PFSK-1 (cell line): ENCODE measurements around the gene RAD54L. TPM values are rescaled to one million over a fixed set of nuclear protein-coding genes. Genes with fewer than 3 reads are reported as not detected.
A peak's percentile ranks its signal among the peaks of the same experiment; 100 is the strongest.

Experiments
- FOXP2 ChIP-seq: optimal IDR thresholded peaks from 2 replicates; pipeline ENCODE3; 2011; ENCODE audit warnings: borderline replicate concordance, control low read depth, inconsistent platforms; ENCODE audit not compliant: insufficient read depth; ENCODE audit errors: extremely low read length, extremely low read depth
- POLR2AphosphoS5 ChIP-seq: IDR thresholded peaks from 2 replicates; pipeline ENCODE4 v1.6.1; 2012; ENCODE audit warnings: low read depth, mild to moderate bottlenecking, control low read depth, low read length, moderate library complexity
- SIN3A ChIP-seq: IDR thresholded peaks from 2 replicates; pipeline ENCODE4 v1.6.1; 2012; ENCODE audit warnings: mild to moderate bottlenecking, low read length, moderate library complexity, borderline replicate concordance; ENCODE audit not compliant: insufficient read depth
- TAF1 ChIP-seq: IDR thresholded peaks from 2 replicates; pipeline ENCODE4 v1.6.1; 2012; ENCODE audit warnings: low read length, control low read depth, borderline replicate concordance; ENCODE audit not compliant: insufficient read depth
- polyA plus RNA-seq: library from polyadenylated mRNA; unstranded; fragments of >200 nt; gene quantifications from one replicate; pipeline ENCODE4 v1.2.1, GENCODE V29; 2012; ENCODE audit warnings: low read depth, missing spikeins; ENCODE audit not compliant: insufficient read length
- TF ChIP-seq, protein P1 (sequence below), 2 experiments: IDR thresholded peaks; 2 replicates each; pipeline versions ENCODE4 v1.6.1 to v1.8.0; 2011 to 2012; ENCODE audit warnings: low read depth in 2 of 2, low read length in 2 of 2, control low read depth in 1 of 2, inconsistent platforms in 1 of 2, mild to moderate bottlenecking in 1 of 2, moderate library complexity in 1 of 2; ENCODE audit not compliant: insufficient read depth in 1 of 2

The RAD54L gene
- polyA plus RNA-seq, result 10.8 TPM

DNA sequence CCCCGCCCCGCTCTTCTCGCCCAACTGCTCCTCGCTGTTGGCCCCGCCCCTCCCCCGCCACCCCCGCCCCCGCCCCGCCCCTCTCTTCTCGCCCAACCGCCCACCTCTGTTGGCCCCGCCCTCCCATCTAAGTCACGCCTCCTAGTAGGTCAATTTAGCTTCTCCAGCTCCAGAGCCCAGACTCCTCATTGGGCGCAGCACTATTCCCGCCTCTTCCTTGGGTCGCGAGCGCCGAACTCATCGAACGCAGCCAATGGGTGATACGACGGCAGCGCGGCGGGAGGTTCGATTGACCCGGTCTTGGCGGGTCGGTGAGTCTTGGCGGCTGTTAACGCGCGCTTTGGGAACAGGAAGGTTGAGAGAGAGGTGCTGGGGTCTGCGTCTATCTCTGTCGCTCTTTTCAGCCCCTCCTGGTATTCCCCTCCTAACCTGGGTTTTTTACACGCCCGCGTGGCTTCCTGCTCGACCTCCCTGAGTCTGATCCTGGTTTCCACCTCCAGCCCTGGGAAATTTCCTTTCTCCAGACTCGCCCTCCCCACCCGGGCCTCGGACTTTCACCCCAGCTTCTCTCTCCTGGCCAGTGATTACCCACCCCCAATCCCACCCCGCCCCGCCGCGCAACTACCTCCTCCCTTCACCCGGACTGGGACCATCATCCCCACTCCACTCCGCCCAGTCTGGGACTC, at the start of gene RAD54L:
RAD54L (plus strand) TSS at position 328 of the 686 bp plus-strand sequence. CDS start 643 bp downstream, outside the sequence.
- TF ChIP-seq TAF1, result peak; percentile 60; the same call in 1 of the 2 replicates
- TF ChIP-seq, protein P1, sequence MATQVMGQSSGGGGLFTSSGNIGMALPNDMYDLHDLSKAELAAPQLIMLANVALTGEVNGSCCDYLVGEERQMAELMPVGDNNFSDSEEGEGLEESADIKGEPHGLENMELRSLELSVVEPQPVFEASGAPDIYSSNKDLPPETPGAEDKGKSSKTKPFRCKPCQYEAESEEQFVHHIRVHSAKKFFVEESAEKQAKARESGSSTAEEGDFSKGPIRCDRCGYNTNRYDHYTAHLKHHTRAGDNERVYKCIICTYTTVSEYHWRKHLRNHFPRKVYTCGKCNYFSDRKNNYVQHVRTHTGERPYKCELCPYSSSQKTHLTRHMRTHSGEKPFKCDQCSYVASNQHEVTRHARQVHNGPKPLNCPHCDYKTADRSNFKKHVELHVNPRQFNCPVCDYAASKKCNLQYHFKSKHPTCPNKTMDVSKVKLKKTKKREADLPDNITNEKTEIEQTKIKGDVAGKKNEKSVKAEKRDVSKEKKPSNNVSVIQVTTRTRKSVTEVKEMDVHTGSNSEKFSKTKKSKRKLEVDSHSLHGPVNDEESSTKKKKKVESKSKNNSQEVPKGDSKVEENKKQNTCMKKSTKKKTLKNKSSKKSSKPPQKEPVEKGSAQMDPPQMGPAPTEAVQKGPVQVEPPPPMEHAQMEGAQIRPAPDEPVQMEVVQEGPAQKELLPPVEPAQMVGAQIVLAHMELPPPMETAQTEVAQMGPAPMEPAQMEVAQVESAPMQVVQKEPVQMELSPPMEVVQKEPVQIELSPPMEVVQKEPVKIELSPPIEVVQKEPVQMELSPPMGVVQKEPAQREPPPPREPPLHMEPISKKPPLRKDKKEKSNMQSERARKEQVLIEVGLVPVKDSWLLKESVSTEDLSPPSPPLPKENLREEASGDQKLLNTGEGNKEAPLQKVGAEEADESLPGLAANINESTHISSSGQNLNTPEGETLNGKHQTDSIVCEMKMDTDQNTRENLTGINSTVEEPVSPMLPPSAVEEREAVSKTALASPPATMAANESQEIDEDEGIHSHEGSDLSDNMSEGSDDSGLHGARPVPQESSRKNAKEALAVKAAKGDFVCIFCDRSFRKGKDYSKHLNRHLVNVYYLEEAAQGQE (IDR thresholded peaks at IDR 0.05; ENCODE audit: insufficient read depth in 1 of 2, low read depth in 2 of 2, low read length in 2 of 2), result no peak
- TF ChIP-seq POLR2AphosphoS5, result peak; percentile 94
- TF ChIP-seq SIN3A, result peak; percentile 88; the same call in 1 of the 2 replicates
- peak; percentile 68 for TF ChIP-seq FOXP2

DNA sequence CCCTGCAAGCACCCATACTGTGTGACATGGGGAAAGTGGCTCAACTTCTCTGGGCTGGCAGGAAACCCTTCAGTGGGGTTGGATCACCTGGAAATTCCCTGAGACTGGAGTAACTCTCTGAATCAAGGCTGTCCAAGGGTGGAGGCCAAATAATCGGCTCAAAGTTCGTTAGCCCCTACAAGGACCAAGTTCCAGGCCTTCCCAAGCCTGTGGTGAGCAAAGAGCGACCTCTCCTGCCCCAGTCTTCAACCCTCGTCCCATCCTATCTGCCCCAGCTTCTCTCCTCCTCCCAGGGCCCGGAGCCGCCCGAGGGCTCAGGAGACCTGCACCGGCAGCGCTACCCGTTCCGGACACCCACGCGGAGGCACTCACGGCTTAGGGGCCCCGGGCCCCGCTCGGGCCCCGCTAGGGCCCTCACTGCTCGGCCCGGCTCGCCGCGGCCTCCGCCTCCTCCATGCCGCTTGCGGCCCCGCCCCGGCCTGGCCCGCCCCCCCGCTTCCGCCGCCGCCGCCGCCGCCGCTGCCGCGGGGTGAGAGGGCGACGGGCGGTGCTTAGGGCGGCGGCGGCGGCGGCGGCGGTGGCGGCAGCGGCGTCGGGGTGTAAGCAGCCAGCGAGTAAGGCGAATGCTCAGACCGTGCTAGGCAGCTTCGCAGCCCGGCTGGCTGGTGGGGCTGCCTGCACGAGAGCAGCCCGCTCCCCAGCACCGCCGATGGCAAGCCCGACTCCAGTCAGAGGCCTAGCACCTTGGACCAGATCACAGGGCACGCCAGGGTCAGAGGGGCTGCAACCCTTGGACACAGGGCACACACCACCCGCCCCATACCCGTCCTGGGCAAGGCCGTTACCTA, 49.4 kb upstream of the RAD54L start, which contains the start of gene POMGNT1:
POMGNT1 (minus strand) TSS at position 471 of the 848 bp plus-strand sequence. CDS start 613 bp downstream, outside the sequence.
- TF ChIP-seq POLR2AphosphoS5, result peak; percentile 44; the same call in 1 of the 2 replicates
- TF ChIP-seq SIN3A, result no peak
- TF ChIP-seq TAF1, result peak; percentile 52; the same call in 1 of the 2 replicates
- peak; percentile 6 for TF ChIP-seq FOXP2
- TF ChIP-seq, protein P1 (IDR thresholded peaks at IDR 0.05; ENCODE audit: insufficient read depth in 1 of 2, low read depth in 2 of 2, low read length in 2 of 2), result no peak

DNA sequence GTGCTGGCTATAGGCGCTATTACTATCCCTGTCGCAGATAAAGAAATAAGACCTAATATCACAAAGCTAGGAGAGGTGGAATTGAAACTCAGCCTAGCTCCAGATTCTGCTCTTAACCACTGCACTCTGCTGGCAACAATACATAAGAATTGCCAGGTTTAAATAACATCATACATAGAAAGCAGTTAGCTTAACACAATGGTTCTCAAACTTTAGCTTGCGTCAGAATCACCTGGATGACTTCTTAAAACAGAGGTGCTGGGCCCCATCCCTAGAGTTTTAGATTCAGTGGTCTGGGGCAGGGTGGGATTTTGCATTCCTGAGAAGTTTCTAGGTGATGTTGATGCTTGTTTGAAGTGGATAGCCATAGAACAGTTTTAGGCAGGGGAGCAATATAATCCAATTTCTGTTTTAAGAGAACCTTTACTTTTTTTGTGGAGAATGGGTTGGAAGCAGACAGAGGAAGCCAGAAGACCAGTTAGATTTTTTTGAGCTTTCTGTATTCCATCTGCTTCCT, 48.3 kb upstream of the RAD54L start:
- no peak for TF ChIP-seq POLR2AphosphoS5
- no peak for TF ChIP-seq TAF1
- TF ChIP-seq SIN3A, result no peak
- TF ChIP-seq, protein P1 (IDR thresholded peaks at IDR 0.05; ENCODE audit: insufficient read depth in 1 of 2, low read depth in 2 of 2, low read length in 2 of 2), result no peak
- TF ChIP-seq FOXP2, result no peak

DNA sequence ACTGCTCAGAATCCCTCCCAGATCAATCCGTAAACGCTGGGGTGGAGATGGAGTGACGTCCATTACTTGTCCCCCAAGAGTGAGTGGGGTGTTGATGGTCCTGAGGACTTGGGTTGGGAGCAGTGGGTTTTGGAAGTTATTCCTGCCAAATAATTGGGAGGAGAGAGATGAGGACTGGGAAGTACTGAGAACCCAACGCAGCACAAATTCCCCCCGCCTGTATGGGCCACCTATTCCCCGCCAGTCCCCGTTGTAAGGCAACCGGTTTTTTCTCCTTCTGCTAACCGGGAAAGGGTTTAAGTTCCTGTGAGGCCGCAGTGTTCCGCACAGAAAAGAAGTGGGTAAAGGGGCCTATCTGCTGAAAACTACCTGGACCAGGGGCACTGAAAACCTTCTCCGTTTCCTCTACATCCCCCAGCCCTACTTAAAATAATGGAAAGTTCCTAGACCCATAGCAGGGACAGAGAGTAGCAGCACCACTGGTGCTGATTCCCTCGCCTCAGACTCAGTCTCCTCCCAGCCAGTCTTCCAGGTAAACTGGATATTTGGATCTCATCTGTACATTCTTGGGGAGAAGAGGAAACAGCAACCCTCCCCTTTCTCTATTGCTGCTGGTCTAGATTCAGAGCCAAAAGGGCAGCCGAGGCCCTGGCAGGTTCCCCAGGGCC, 43.7 kb upstream of the RAD54L start:
- TF ChIP-seq FOXP2 (no peak), TAF1 (no peak), POLR2AphosphoS5 (no peak), SIN3A (no peak)
- TF ChIP-seq, protein P1 (IDR thresholded peaks at IDR 0.05; ENCODE audit: insufficient read depth in 1 of 2, low read depth in 2 of 2, low read length in 2 of 2), result no peak
